Caco-2 (cell line): ENCODE measurements around the gene ITGB2. TPM values are rescaled to one million over a fixed set of nuclear protein-coding genes. Genes with fewer than 3 reads are reported as not detected.

Experiments
- BruUV-seq: library from RNA; stranded (reverse); fragments of 400-500 nt; replicated peaks from 2 replicates; lab custom pipeline; 2021; lab: Mats Ljungman, UMichigan
- CTCF ChIA-PET: fragments of 300-600 bp; sonication (Branson Sonifier 250); formaldehyde crosslinking; loops from one replicate; lab custom pipeline; 2022; ENCODE audit warnings: antibody characterized with exemption; lab: Charles Lee
- POLR2A ChIA-PET: fragments of 300-600 bp; sonication (Branson Sonifier 250); formaldehyde crosslinking; loops from one replicate; lab custom pipeline; 2022; ENCODE audit warnings: antibody characterized with exemption; lab: Charles Lee
- DNase-seq, 2 experiments: peaks; one replicate each; pipeline versions ENCODE4 v3.0.0 to v3.0.0-alpha.2; 2020 to 2022
- H3K27me3 ChIP-seq: replicated peaks from 2 replicates; pipeline ENCODE4 v1.6.0; 2011; ENCODE audit warnings: low read length; ENCODE audit not compliant: control insufficient read depth, insufficient read depth
- H3K36me3 ChIP-seq: 2 replicates; pipeline ENCODE4 v1.5.1; 2011; ENCODE audit warnings: low read length; ENCODE audit not compliant: control insufficient read depth, insufficient read depth
- H3K4me1 ChIP-seq: fragments of 250-450 bp; sonication (Bioruptor Pico); 2 replicates; pipeline ENCODE4 v1.5.1; 2020; ENCODE audit warnings: mild to moderate bottlenecking
- H3K4me3 ChIP-seq: 2 replicates; pipeline ENCODE4 v1.5.1; 2011; ENCODE audit warnings: low read depth, mild to moderate bottlenecking, control low read depth, low read length
- H3K9me3 ChIP-seq: fragments of 250-450 bp; sonication (Bioruptor Pico); 2 replicates; pipeline ENCODE4 v1.5.1; 2020; ENCODE audit warnings: mild to moderate bottlenecking, moderate library complexity
- H3K27ac Mint-ChIP-seq: one replicate; pipeline ENCODE4 v1.8.0; 2022; ENCODE audit warnings: mixed read lengths; ENCODE audit not compliant: unreplicated experiment
- H3K27me3 Mint-ChIP-seq: one replicate; pipeline ENCODE4 v1.8.0; 2022; ENCODE audit warnings: mixed read lengths; ENCODE audit not compliant: insufficient read depth, unreplicated experiment
- H3K36me3 Mint-ChIP-seq: one replicate; pipeline ENCODE4 v1.8.0; 2022; ENCODE audit warnings: mild to moderate bottlenecking, mixed read lengths; ENCODE audit not compliant: insufficient read depth, unreplicated experiment
- H3K4me1 Mint-ChIP-seq: one replicate; pipeline ENCODE4 v1.8.0; 2022; ENCODE audit warnings: low read depth, mixed read lengths; ENCODE audit not compliant: unreplicated experiment
- H3K4me3 Mint-ChIP-seq: one replicate; pipeline ENCODE4 v1.8.0; 2022; ENCODE audit warnings: mild to moderate bottlenecking, moderate library complexity, mixed read lengths; ENCODE audit not compliant: unreplicated experiment
- H3K9me3 Mint-ChIP-seq: one replicate; pipeline ENCODE4 v1.8.0; 2022; ENCODE audit warnings: mixed read lengths; ENCODE audit not compliant: unreplicated experiment
- CTCF ChIP-seq, 2 experiments: fragments of 200-600 bp in 1 of 2; IDR thresholded peaks; 1 replicate in 1 of 2; 2 replicates in 1 of 2; pipeline versions ENCODE4 v1.5.1 to v1.8.0; 2011 to 2022; ENCODE audit warnings: antibody characterized with exemption in 1 of 2, control low read depth in 1 of 2, inconsistent platforms in 1 of 2, low read depth in 1 of 2, low read length in 1 of 2, mild to moderate bottlenecking in 1 of 2, moderate library complexity in 1 of 2; ENCODE audit not compliant: insufficient read depth in 1 of 2, severe bottlenecking in 1 of 2, unreplicated experiment in 1 of 2
- intact Hi-C: fragments of 100-400 bp; cut with micrococcal nuclease; formaldehyde crosslinking; loops from one replicate; pipeline ENCODE4 v1.10.0; 2022; ENCODE audit not compliant: unreplicated experiment
- total RNA-seq: library from RNA; stranded (reverse); gene quantifications from 2 replicates; pipeline ENCODE4 v1.2.3, GENCODE V29; 2022

Gene ITGB2
- total RNA-seq, 1 experiment from 2014 or later: 0.48 TPM

GRCh38 chr21:44958471-44959191 lies 37.9 kb upstream of the ITGB2 start:
- Mint-ChIP-seq H3K9me3 (peaks cover 4% of the 10 kb centered on the region), H3K36me3 (peaks cover 54% of the 10 kb centered on the region), H3K27me3 (no peaks in the 10 kb centered on the region), H3K4me1 (no peaks in the 10 kb centered on the region), H3K27ac (no peak overlapping the region), H3K4me3 (no peak overlapping the region)
- DNase-seq: no peak
- Histone ChIP-seq H3K4me3 (no peak overlapping the region), H3K27me3 (no peaks in the 10 kb centered on the region), H3K9me3 (no peaks in the 10 kb centered on the region), H3K4me1 (no peaks in the 10 kb centered on the region), H3K36me3 (no peaks in the 10 kb centered on the region; the same call in 1 of the 2 replicates)
- ChIA-PET CTCF (interaction anchor here (0.9 kb wide), 1 partner anchor 180 kb away, joined by 3 read pairs; no protein-coding TSS in a partner anchor), POLR2A (no interaction called here)
- BruUV-seq: no TSS peak
- intact Hi-C loops: no loop called here
- TF ChIP-seq CTCF (IDR thresholded peaks at IDR 0.05; ENCODE audit: insufficient read depth in 1 of 2, low read depth in 1 of 2, low read length in 1 of 2, severe bottlenecking in 1 of 2, unreplicated experiment in 1 of 2): no peak

- no peaks in the 10 kb centered on the region for H3K4me1 Mint-ChIP-seq
- H3K27me3 Mint-ChIP-seq: no peaks in the 10 kb centered on the region
- intact Hi-C loops: no loop called here
- no peak for TF ChIP-seq CTCF (IDR thresholded peaks at IDR 0.05; ENCODE audit: insufficient read depth in 1 of 2, low read depth in 1 of 2, low read length in 1 of 2, severe bottlenecking in 1 of 2, unreplicated experiment in 1 of 2)
- peaks cover 51% of the 10 kb centered on the region for H3K36me3 Mint-ChIP-seq
- CTCF ChIA-PET: interaction anchor here (0.6 to 0.9 kb wide), 2 partner anchors 181 to 248 kb away, joined by 3 to 7 read pairs; no protein-coding TSS in a partner anchor
- Histone ChIP-seq H3K4me1 (no peaks in the 10 kb centered on the region), H3K27me3 (no peaks in the 10 kb centered on the region), H3K9me3 (no peaks in the 10 kb centered on the region), H3K36me3 (no peaks in the 10 kb centered on the region; the same call in 1 of the 2 replicates), H3K4me3 (no peak overlapping the region)
- no peaks in the 10 kb centered on the region for H3K9me3 Mint-ChIP-seq
- H3K27ac Mint-ChIP-seq: no peak overlapping the region
- DNase-seq: no peak
- POLR2A ChIA-PET: no interaction called here
- no TSS peak for BruUV-seq
- no peak overlapping the region for H3K4me3 Mint-ChIP-seq
Observed at GRCh38 chr21:44957901-44958451, 37.3 kb upstream of the ITGB2 start.

GRCh38 chr21:44957047-44957831 lies 36.5 kb upstream of the ITGB2 start:
- TF ChIP-seq CTCF (IDR thresholded peaks at IDR 0.05; ENCODE audit: insufficient read depth in 1 of 2, low read depth in 1 of 2, low read length in 1 of 2, severe bottlenecking in 1 of 2, unreplicated experiment in 1 of 2): no peak
- ChIA-PET POLR2A (no interaction called here), CTCF (interaction anchor here (0.6 kb wide), 1 partner anchor 247 kb away, joined by 7 read pairs; no protein-coding TSS in a partner anchor)
- Histone ChIP-seq H3K9me3 (no peaks in the 10 kb centered on the region), H3K27me3 (no peaks in the 10 kb centered on the region), H3K4me3 (no peak overlapping the region), H3K36me3 (no peaks in the 10 kb centered on the region; the same call in 1 of the 2 replicates), H3K4me1 (no peaks in the 10 kb centered on the region)
- H3K9me3 Mint-ChIP-seq: no peaks in the 10 kb centered on the region
- peaks cover 51% of the 10 kb centered on the region for H3K36me3 Mint-ChIP-seq
- no peaks in the 10 kb centered on the region for H3K4me1 Mint-ChIP-seq
- intact Hi-C loops: no loop called here
- no peaks in the 10 kb centered on the region for H3K27me3 Mint-ChIP-seq
- H3K27ac Mint-ChIP-seq: no peak overlapping the region
- BruUV-seq: no TSS peak
- H3K4me3 Mint-ChIP-seq: no peak overlapping the region
- no peak for DNase-seq
